NCI-H2029 (cell line): ENCODE data around the gene MR1.
A peak's percentile ranks its signal among the peaks of the same experiment; 100 is the strongest.
"Not testable (repeated sequence)": the region's sequence is repeated elsewhere in the genome, so short reads cannot be mapped to it uniquely, and the experiment has no call there.

Experiments
- DNase-seq: peaks from one replicate; lab custom pipeline; 2025; lab: John Stamatoyannopoulos, UW

The MR1 gene

GRCh38 chr1:181032535-181032934 is 1.2 kb upstream of the MR1 start:
- no peak for DNase-seq

GRCh38 chr1:181033128-181033798 is 520 bp upstream of the MR1 start:
- peak; percentile 13 for DNase-seq

GRCh38 chr1:181035210-181035609 is 1.4 kb downstream of the MR1 start:
- not testable (repeated sequence) for DNase-seq

- no peak for DNase-seq
Measured at GRCh38 chr1:181036107-181036836, 2.5 kb downstream of the MR1 start.

- no peak for DNase-seq
Measured at GRCh38 chr1:181037386-181037785, 3.6 kb downstream of the MR1 start.

GRCh38 chr1:181038399-181038873 is 4.7 kb downstream of the MR1 start:
- DNase-seq, result peak; percentile 58

GRCh38 chr1:181040284-181040865 is 6.6 kb downstream of the MR1 start:
- DNase-seq, result no peak

- DNase-seq, result peak; percentile 58
Measured at GRCh38 chr1:181043025-181043888, 9.5 kb downstream of the MR1 start.

GRCh38 chr1:181044449-181044966 is 10.7 kb downstream of the MR1 start:
- no peak for DNase-seq

GRCh38 chr1:181045946-181046345 is 12.2 kb downstream of the MR1 start:
- not testable (repeated sequence) for DNase-seq

- DNase-seq, result no peak
Measured at GRCh38 chr1:181049378-181049777, 15.6 kb downstream of the MR1 start.

- DNase-seq, result no peak
Measured at GRCh38 chr1:181050922-181051321, 17.1 kb downstream of the MR1 start.

- DNase-seq, result no peak
Measured at GRCh38 chr1:181056560-181056959, 22.8 kb downstream of the MR1 start.

GRCh38 chr1:181057079-181057478 is 23.3 kb downstream of the MR1 start:
- DNase-seq, result peak; percentile 0

- DNase-seq, result no peak
Measured at GRCh38 chr1:181059435-181059834, 25.7 kb downstream of the MR1 start.

- no peak for DNase-seq
Measured at GRCh38 chr1:181060066-181060465, 26.3 kb downstream of the MR1 start.

- not testable (repeated sequence) for DNase-seq
Measured at GRCh38 chr1:181060947-181061346, 27.2 kb downstream of the MR1 start.

- no peak for DNase-seq
Measured at GRCh38 chr1:181061487-181061886, 27.7 kb downstream of the MR1 start.

- no peak for DNase-seq
Measured at GRCh38 chr1:181061891-181062835, 28.4 kb downstream of the MR1 start.

- no peak for DNase-seq
Measured at GRCh38 chr1:181062836-181063428, 29.1 kb downstream of the MR1 start.
